Parathyroid adenoma (tissue), 2 donors: ENCODE results near the gene DKC1.

Experiments used
- H2AFZ ChIP-seq: fragments of 300-600 bp; sonication (generic); one replicate; pipeline ENCODE4 v1.7.0; 2017; ENCODE audit warnings: antibody characterized with exemption, mild to moderate bottlenecking
- H3K27ac ChIP-seq: fragments of 300-600 bp; sonication (generic); one replicate; pipeline ENCODE4 v1.7.0; 2017
- H3K27me3 ChIP-seq: fragments of 300-600 bp; sonication (generic); one replicate; pipeline ENCODE4 v1.7.0; 2017; ENCODE audit warnings: low read length; ENCODE audit not compliant: control insufficient read depth, insufficient read depth
- H3K36me3 ChIP-seq: fragments of 300-600 bp; sonication (generic); one replicate; pipeline ENCODE4 v1.7.0; 2017; ENCODE audit warnings: low read length; ENCODE audit not compliant: control insufficient read depth, insufficient read depth
- H3K4me1 ChIP-seq: fragments of 300-600 bp; sonication (generic); one replicate; pipeline ENCODE4 v1.7.0; 2017; ENCODE audit warnings: control low read depth
- H3K4me2 ChIP-seq: fragments of 300-600 bp; sonication (generic); one replicate; pipeline ENCODE4 v1.7.0; 2017; ENCODE audit warnings: low read length
- H3K4me3 ChIP-seq: fragments of 300-600 bp; sonication (generic); one replicate; pipeline ENCODE4 v1.7.0; 2017; ENCODE audit warnings: low read depth, low read length
- H3K79me2 ChIP-seq: fragments of 300-600 bp; sonication (generic); one replicate; pipeline ENCODE4 v1.7.0; 2017; ENCODE audit warnings: control low read depth
- H3K9ac ChIP-seq: fragments of 300-600 bp; sonication (generic); one replicate; pipeline ENCODE4 v1.7.0; 2017; ENCODE audit warnings: mild to moderate bottlenecking
- H3K9me3 ChIP-seq: fragments of 300-600 bp; sonication (generic); one replicate; pipeline ENCODE4 v1.7.0; 2017; ENCODE audit warnings: low read length; ENCODE audit not compliant: control insufficient read depth
- CTCF ChIP-seq: fragments of 300-600 bp; sonication (generic); IDR thresholded peaks from one replicate; pipeline ENCODE4 v1.7.0; 2017; ENCODE audit warnings: antibody characterized with exemption, mild to moderate bottlenecking
- donor health status: primary hyperparathyroidism.

DKC1 gene

DNA sequence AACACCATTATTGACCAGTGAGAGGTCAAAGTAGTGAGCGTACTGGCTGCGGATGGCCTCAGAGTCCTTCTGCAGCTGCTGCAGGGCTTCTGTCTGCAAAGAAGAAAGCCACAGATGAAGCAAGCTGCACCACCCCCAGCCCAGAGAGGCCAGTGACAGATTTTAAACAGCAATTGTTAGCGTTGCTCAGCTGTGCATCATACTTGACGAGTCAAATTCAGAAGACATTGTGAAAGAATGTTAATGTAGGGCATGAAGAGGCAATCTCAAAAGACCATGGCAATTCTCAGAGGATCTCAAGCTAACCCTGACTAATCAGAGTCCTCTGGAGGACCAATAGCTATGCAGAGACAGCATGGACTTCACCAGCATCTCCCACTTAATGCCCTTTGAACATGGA lies 16.6 kb downstream of the DKC1 start:
- Histone ChIP-seq H3K9ac (no peak overlapping the region), H3K4me1 (no peaks in the 10 kb centered on the region)

GRCh38 chrX:154780968-154781367 lies 18.3 kb downstream of the DKC1 start:
- TF ChIP-seq CTCF = no peak
- Histone ChIP-seq H3K36me3 (no peaks in the 10 kb centered on the region), H3K79me2 (no peaks in the 10 kb centered on the region), H3K4me2 (no peak overlapping the region), H3K9me3 (no peaks in the 10 kb centered on the region), H3K27ac (no peak overlapping the region), H3K27me3 (no peaks in the 10 kb centered on the region), H3K4me3 (no peak overlapping the region), H3K4me1 (peaks cover 3% of the 10 kb centered on the region), H2AFZ (no peak overlapping the region), H3K9ac (no peak overlapping the region)

More for the DNA sequence above, 16.6 kb downstream of the DKC1 start:
- Histone ChIP-seq H3K4me3 (no peak overlapping the region), H3K27me3 (no peaks in the 10 kb centered on the region), H3K27ac (no peak overlapping the region), H2AFZ (no peak overlapping the region), H3K9me3 (no peaks in the 10 kb centered on the region), H3K4me2 (no peak overlapping the region), H3K36me3 (no peaks in the 10 kb centered on the region), H3K79me2 (no peaks in the 10 kb centered on the region)
- TF ChIP-seq CTCF = no peak

DNA sequence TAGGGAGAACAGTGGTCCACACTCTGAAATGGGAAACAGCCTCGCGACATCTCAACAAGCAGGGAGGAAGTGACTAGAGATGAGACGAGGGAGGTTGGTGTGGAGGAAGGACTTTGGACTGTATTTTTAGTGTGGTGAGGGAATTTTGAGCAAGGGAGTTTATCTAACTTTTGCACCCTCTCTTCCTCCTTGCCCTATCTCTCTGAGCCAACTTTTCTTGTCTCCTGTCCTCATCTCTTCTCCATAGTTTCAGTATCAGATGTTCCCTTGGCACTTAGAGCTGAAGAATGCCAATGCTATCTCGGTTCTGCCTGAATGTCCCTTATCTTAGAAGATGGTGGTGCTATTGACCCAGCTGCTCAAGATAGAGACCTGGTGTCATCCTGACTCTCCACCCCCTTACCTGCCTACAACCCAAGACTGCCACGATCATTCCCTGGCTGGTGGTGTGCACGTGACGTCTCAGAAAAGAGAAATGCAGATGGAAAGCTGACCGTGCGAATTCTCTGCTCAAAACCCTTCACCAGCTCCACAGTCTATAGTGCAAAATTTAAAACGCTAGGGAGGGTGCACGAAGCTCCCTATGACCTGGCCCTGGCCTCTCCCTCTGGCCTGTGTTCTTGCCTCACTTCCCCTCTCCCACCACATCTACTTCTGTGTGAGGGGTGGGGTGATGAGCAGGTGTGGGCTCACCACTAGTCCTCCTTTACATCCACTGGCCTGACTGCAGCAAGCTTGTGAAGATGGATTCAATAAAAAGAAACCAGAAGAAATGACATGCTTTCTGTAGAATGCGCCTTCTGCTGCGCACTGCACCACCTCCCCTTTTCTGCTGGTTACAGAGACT lies 21.7 kb downstream of the DKC1 start:
- no peaks in the 10 kb centered on the region for H3K27me3 ChIP-seq
- H3K4me1 ChIP-seq = peaks cover 3% of the 10 kb centered on the region
- H3K4me2 ChIP-seq = no peak overlapping the region
- no peak overlapping the region for H3K9ac ChIP-seq
- H2AFZ ChIP-seq = no peak overlapping the region
- H3K4me3 ChIP-seq = no peak overlapping the region
- no peaks in the 10 kb centered on the region for H3K9me3 ChIP-seq
- peak overlapping the region; percentile 32 for H3K27ac ChIP-seq
- TF ChIP-seq CTCF = no peak
- no peaks in the 10 kb centered on the region for H3K36me3 ChIP-seq
- no peaks in the 10 kb centered on the region for H3K79me2 ChIP-seq

GRCh38 chrX:154785716-154786115 lies 23.1 kb downstream of the DKC1 start:
- Histone ChIP-seq H3K36me3 (no peaks in the 10 kb centered on the region), H3K27me3 (no peaks in the 10 kb centered on the region), H2AFZ (no peak overlapping the region), H3K9ac (no peak overlapping the region), H3K4me1 (peaks cover 3% of the 10 kb centered on the region), H3K27ac (no peak overlapping the region), H3K4me2 (no peak overlapping the region), H3K9me3 (no peaks in the 10 kb centered on the region), H3K79me2 (no peaks in the 10 kb centered on the region), H3K4me3 (no peak overlapping the region)
- no peak for TF ChIP-seq CTCF

DNA sequence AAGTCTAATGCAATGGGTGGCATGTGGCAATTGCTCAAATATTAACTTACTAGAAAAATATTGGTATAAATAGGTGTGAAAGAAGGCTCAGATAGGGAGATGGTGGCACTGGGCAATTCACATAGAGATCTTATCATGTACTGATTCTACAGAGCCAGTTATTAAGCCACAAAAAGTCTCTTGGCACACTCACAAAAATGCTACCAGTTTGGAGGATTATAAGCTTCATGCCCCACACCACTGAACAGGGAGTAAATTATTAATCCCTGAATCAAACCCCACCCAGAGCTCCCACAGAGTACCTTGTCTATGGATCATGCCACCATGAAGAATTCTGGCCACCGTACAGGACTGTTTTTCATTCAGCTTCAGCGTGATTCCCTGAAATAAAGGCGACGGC lies 28.8 kb downstream of the DKC1 start:
- H3K79me2 ChIP-seq = no peaks in the 10 kb centered on the region
- H3K27me3 ChIP-seq = no peaks in the 10 kb centered on the region
- no peak for TF ChIP-seq CTCF
- H3K9me3 ChIP-seq = no peaks in the 10 kb centered on the region
- peaks cover 4% of the 10 kb centered on the region for H3K4me1 ChIP-seq
- H2AFZ ChIP-seq = no peak overlapping the region
- H3K4me2 ChIP-seq = no peak overlapping the region
- no peak overlapping the region for H3K4me3 ChIP-seq
- no peak overlapping the region for H3K27ac ChIP-seq
- H3K9ac ChIP-seq = no peak overlapping the region
- no peaks in the 10 kb centered on the region for H3K36me3 ChIP-seq
